OCI-LY3 (cell line): Measurements from ENCODE around the gene MEX3D.

ENCODE experiments used
- CTCF ChIP-seq: fragments of 200-600, 300-600 bp; sonication (generic); IDR thresholded peaks from 2 replicates; pipeline ENCODE4 v1.5.1; 2014; ENCODE audit warnings: antibody characterized with exemption, low read length, low read depth
- EZH2phosphoT487 ChIP-seq: fragments of 200-600 bp; shearing (Covaris generic); IDR thresholded peaks from 2 replicates; pipeline ENCODE4 v1.6.1; 2018; ENCODE audit warnings: antibody characterized with exemption, mixed run types, low read depth

DNA sequence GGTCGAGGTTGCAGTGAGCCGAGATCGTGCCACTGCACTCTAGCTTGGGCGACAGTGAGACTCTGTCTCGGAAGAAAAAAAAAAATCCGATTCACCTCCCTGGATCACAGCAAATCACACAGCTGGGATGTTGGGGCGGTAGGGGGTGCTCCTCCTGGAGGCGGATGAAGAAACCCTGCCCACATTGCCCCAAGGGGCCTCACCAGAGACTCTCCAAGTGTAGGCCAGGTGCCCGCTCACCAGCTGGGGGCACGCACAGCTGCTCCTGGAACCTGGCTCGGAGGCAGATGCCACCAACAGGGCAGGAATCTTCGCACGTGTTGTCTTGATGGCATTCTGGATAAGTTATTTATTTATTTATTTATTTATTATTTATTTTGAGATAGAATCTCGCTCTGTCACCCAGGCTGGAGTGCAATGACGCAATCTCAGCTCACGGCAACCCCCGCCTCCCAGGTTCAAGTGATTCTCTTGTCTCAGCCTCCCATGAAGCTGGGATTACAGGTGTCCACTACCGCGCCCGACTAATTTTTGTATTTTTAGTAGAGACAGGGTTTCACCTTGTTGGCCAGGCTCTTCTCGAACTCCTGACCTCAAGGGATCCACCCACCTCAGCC, 34.1 kb upstream of the MEX3D start:
- TF ChIP-seq CTCF (no peak), EZH2phosphoT487 (no peak)
